ENCODE data around the gene PRELP.

Gene PRELP

DNA sequence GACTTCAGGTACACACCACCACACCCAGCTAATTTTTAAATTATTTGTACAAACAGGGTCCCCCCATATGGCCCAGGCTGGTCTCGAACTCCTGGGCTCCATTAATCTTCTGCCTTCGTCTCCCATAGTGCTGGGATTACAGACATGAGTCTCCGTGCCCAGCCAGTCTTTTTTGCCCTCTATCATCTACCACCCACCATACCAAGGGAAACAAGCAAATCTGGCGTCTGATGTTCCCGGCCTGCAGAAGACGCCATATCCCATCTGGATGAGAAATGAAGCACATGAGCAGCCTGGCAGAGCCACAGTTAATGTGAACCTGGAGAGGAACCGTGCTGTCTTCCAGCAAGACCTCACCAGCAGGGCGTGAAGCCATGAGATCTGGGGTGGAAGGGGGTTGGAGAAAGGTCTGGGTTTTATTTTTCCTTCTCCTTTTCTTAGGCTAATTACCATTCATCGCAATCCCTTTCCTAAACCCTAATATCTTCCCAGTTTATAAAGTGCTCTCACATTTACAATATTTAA lies 1.8 kb upstream of the PRELP start:
- H3K9me3 ChIP-seq (ENCODE audit: control insufficient read depth, insufficient read depth, low read depth, low read length), result no peaks in the 10 kb centered on the region
- no peak overlapping the region for H3K4me3 ChIP-seq (ENCODE audit: low read depth, low read length)
- TF ChIP-seq ZNF175 (tag by site-specific recombination; IDR thresholded peaks at IDR 0.05) (no peak), ZSCAN16 (tag by site-specific recombination; IDR thresholded peaks at IDR 0.05) (no peak), ZBTB21 (tag by site-specific recombination; IDR thresholded peaks at IDR 0.05) (no peak), ZBTB1 (tag by site-specific recombination; IDR thresholded peaks at IDR 0.05) (no peak), ZNF701 (tag by site-specific recombination; IDR thresholded peaks at IDR 0.05) (no peak), GFI1B (tag by site-specific recombination; IDR thresholded peaks at IDR 0.05) (no peak), OSR2 (tag by site-specific recombination; IDR thresholded peaks at IDR 0.05) (no peak), REST (tag by site-specific recombination; IDR thresholded peaks at IDR 0.05) (no peak), ZNF639 (tag by site-specific recombination; IDR thresholded peaks at IDR 0.05) (no peak), ZBTB10 (tag by site-specific recombination; IDR thresholded peaks at IDR 0.05) (no peak), ZNF792 (tag by site-specific recombination; IDR thresholded peaks at IDR 0.05) (no peak), ZNF274 (IDR thresholded peaks at IDR 0.05; ENCODE audit: low read length) (no peak), ZNF274 (tag by site-specific recombination; IDR thresholded peaks at IDR 0.05; ENCODE audit: borderline replicate concordance) (no peak), ZNF660 (tag by site-specific recombination; IDR thresholded peaks at IDR 0.05) (no peak), ZNF433 (tag by site-specific recombination; IDR thresholded peaks at IDR 0.05; ENCODE audit: low read depth) (no peak), ZNF114 (tag by site-specific recombination; IDR thresholded peaks at IDR 0.05) (no peak), KLF7 (tag by site-specific recombination; IDR thresholded peaks at IDR 0.05; ENCODE audit: borderline replicate concordance) (no peak), KLF16 (tag by site-specific recombination; IDR thresholded peaks at IDR 0.05) (no peak), ZFHX2 (tag by site-specific recombination; conservative IDR thresholded peaks at IDR 0.05) (no peak), ZNF555 (tag by site-specific recombination; conservative IDR thresholded peaks at IDR 0.05) (no peak)
- TF ChIP-seq, protein P1, sequence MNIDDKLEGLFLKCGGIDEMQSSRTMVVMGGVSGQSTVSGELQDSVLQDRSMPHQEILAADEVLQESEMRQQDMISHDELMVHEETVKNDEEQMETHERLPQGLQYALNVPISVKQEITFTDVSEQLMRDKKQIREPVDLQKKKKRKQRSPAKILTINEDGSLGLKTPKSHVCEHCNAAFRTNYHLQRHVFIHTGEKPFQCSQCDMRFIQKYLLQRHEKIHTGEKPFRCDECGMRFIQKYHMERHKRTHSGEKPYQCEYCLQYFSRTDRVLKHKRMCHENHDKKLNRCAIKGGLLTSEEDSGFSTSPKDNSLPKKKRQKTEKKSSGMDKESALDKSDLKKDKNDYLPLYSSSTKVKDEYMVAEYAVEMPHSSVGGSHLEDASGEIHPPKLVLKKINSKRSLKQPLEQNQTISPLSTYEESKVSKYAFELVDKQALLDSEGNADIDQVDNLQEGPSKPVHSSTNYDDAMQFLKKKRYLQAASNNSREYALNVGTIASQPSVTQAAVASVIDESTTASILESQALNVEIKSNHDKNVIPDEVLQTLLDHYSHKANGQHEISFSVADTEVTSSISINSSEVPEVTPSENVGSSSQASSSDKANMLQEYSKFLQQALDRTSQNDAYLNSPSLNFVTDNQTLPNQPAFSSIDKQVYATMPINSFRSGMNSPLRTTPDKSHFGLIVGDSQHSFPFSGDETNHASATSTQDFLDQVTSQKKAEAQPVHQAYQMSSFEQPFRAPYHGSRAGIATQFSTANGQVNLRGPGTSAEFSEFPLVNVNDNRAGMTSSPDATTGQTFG (tag by site-specific recombination; IDR thresholded peaks at IDR 0.05; ENCODE audit: borderline replicate concordance), result no peak
- no peaks in the 10 kb centered on the region for H3K36me3 ChIP-seq (ENCODE audit: control insufficient read depth in 2 of 2, insufficient read depth in 1 of 2, low read length in 2 of 2)
- ChIA-PET CTCF (interaction anchor here (1.3 kb wide), 1 partner anchor 14 kb away, joined by 8 read pairs; no protein-coding TSS in a partner anchor), POLR2A (no interaction called here)
- H3K4me1 ChIP-seq (ENCODE audit: control insufficient read depth, insufficient read depth, low read length), result peaks cover 3% of the 10 kb centered on the region; the same call in 1 of the 2 replicates
- no peak overlapping the region for H3K27ac ChIP-seq (ENCODE audit: extremely low read depth, low read depth, low read length)
